ENCODE measurements around the gene TUT1.

DNA sequence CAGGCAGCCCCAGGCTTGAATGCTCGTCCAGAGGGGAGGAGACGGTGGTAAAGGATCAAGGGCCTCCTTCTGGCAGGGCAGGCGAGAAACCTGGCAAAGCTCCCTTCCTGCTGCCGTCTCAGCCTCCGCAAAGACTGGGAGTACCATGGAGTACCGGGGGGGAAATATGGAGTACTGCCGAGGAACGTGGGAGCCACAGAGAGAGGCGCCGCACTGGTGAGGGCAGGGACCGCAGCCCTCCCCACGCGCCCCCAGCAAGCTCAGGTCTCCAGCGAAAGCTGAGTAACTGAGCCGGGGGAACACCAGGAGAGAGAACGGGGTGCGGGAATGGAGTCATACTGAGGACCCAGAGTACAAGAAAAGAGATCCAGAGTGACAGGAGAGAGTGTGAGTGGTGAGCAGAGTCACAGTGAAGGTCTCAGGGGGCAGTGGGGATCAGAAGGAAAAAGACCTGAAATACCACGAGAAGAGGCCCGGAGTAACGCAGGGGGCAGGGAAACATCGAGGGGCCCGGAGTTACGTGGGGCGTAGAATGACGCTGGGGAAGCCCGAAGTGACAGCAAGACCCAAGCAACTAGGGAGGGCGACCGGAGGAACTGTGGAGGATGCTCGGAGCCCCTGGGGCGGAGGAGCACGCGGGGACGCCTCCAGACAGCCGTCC, 20.5 kb upstream of the TUT1 start:
- TF ChIP-seq, protein P1, sequence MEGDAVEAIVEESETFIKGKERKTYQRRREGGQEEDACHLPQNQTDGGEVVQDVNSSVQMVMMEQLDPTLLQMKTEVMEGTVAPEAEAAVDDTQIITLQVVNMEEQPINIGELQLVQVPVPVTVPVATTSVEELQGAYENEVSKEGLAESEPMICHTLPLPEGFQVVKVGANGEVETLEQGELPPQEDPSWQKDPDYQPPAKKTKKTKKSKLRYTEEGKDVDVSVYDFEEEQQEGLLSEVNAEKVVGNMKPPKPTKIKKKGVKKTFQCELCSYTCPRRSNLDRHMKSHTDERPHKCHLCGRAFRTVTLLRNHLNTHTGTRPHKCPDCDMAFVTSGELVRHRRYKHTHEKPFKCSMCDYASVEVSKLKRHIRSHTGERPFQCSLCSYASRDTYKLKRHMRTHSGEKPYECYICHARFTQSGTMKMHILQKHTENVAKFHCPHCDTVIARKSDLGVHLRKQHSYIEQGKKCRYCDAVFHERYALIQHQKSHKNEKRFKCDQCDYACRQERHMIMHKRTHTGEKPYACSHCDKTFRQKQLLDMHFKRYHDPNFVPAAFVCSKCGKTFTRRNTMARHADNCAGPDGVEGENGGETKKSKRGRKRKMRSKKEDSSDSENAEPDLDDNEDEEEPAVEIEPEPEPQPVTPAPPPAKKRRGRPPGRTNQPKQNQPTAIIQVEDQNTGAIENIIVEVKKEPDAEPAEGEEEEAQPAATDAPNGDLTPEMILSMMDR (IDR thresholded peaks at IDR 0.05): no peak
- no peak for TF ChIP-seq POLR2A (IDR thresholded peaks at IDR 0.05)
